ENCODE measurements around the gene PRODH2.

PRODH2 gene

GRCh38 chr19:35779033-35779432 lies 33.6 kb downstream of the PRODH2 start:
- Histone ChIP-seq H3K4me3 (ENCODE audit: low read depth in 1 of 2, low read length in 1 of 2) (no peak overlapping the region), H3K4me1 (ENCODE audit: control insufficient read depth in 1 of 2, insufficient read depth in 1 of 2, low read depth in 1 of 2, low read length in 1 of 2) (peaks cover 15 to 19% of the 10 kb centered on the region in 2 experiments), H3K27me3 (no peaks in the 10 kb centered on the region), H3K36me3 (peaks cover 65% of the 10 kb centered on the region), H3K27ac (no peak overlapping the region), H3K9me3 (no peaks in the 10 kb centered on the region)
- TF ChIP-seq CTCF (IDR thresholded peaks at IDR 0.05), result no peak

- H3K36me3 ChIP-seq, result peaks cover 55% of the 10 kb centered on the region
- no peak overlapping the region for H3K27ac ChIP-seq
- H3K27me3 ChIP-seq, result no peaks in the 10 kb centered on the region
- H3K4me1 ChIP-seq (ENCODE audit: control insufficient read depth in 1 of 2, insufficient read depth in 1 of 2, low read depth in 1 of 2, low read length in 1 of 2), result peaks cover 15 to 19% of the 10 kb centered on the region in 2 experiments
- H3K9me3 ChIP-seq, result no peaks in the 10 kb centered on the region
- no peak for TF ChIP-seq CTCF (IDR thresholded peaks at IDR 0.05)
- H3K4me3 ChIP-seq (ENCODE audit: low read depth in 1 of 2, low read length in 1 of 2), result no peak overlapping the region
Measured at GRCh38 chr19:35777961-35778360, 34.7 kb downstream of the PRODH2 start.

GRCh38 chr19:35777086-35777841 lies 35.4 kb downstream of the PRODH2 start:
- Histone ChIP-seq H3K9me3 (no peaks in the 10 kb centered on the region), H3K27me3 (no peaks in the 10 kb centered on the region), H3K36me3 (peaks cover 48% of the 10 kb centered on the region), H3K4me3 (ENCODE audit: low read depth in 1 of 2, low read length in 1 of 2) (no peak overlapping the region), H3K27ac (no peak overlapping the region), H3K4me1 (ENCODE audit: control insufficient read depth in 1 of 2, insufficient read depth in 1 of 2, low read depth in 1 of 2, low read length in 1 of 2) (peaks cover 15 to 19% of the 10 kb centered on the region in 2 experiments)
- no peak for TF ChIP-seq CTCF (IDR thresholded peaks at IDR 0.05)

- no peak for TF ChIP-seq CTCF (IDR thresholded peaks at IDR 0.05)
- no peak overlapping the region for H3K27ac ChIP-seq
- H3K4me3 ChIP-seq (ENCODE audit: low read depth in 1 of 2, low read length in 1 of 2), result peak overlapping the region; percentile 74 to 93
- peaks cover 15 to 19% of the 10 kb centered on the region in 2 experiments for H3K4me1 ChIP-seq (ENCODE audit: control insufficient read depth in 1 of 2, insufficient read depth in 1 of 2, low read depth in 1 of 2, low read length in 1 of 2)
- H3K9me3 ChIP-seq, result no peaks in the 10 kb centered on the region
- no peaks in the 10 kb centered on the region for H3K27me3 ChIP-seq
- H3K36me3 ChIP-seq, result peaks cover 37% of the 10 kb centered on the region
Measured at GRCh38 chr19:35776102-35776788, 36.4 kb downstream of the PRODH2 start.

GRCh38 chr19:35775298-35776101 lies 37.1 kb downstream of the PRODH2 start, which contains the start of gene ARHGAP33:
Gene ARHGAP33, plus strand, starts transcription at chr19:35775564. Its CDS starts 95 bp downstream, at chr19:35775659.
- H3K27ac ChIP-seq, result peak within 1 kb of the TSS; percentile 61
- no peaks in the 10 kb centered on the region for H3K9me3 ChIP-seq
- no peaks in the 10 kb centered on the region for H3K27me3 ChIP-seq
- peaks cover 15 to 19% of the 10 kb centered on the region in 2 experiments for H3K4me1 ChIP-seq (ENCODE audit: control insufficient read depth in 1 of 2, insufficient read depth in 1 of 2, low read depth in 1 of 2, low read length in 1 of 2)
- peak; percentile 49 for TF ChIP-seq CTCF (IDR thresholded peaks at IDR 0.05)
- H3K36me3 ChIP-seq, result peaks cover 30% of the 10 kb centered on the region
- peak within 1 kb of the TSS; percentile 74 to 93 for H3K4me3 ChIP-seq (ENCODE audit: low read depth in 1 of 2, low read length in 1 of 2)

Measured in neutrophil (primary cell).